ENCODE data around the gene ADAM22.

- TF ChIP-seq CTCF (IDR thresholded peaks at IDR 0.05) = no peak
- TF ChIP-seq POLR2A (IDR thresholded peaks at IDR 0.05) = no peak
These were observed 38.7 kb upstream of the ADAM22 start for GRCh38 chr7:87895363-87895762.
